GM21367 (cell line): Measurements from ENCODE around the gene TMEM145.

Source experiments
- ATAC-seq: cut with Tn5 transposase; IDR thresholded peaks from one replicate; pipeline ENCODE4 v1.9.1; 2021; ENCODE audit not compliant: unreplicated experiment

Gene TMEM145

DNA sequence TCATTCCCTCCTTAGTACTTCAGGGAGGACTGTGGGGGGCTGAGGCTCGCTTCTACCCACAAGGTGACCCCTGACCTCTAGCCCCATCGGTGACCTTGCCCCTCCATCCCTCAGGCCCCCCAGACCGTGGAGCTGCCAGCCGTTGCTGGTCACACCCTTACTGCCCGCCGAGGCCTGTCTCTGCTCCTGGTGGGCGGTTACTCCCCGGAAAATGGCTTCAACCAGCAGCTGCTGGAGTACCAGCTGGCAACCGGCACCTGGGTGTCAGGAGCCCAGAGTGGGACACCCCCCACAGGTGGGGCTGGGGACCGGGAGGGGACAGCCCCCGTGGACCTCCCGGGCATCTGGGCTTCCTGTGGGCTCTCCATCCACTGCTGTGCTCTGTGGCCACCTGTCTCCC, 44.2 kb downstream of the TMEM145 start:
- no peak for ATAC-seq

DNA sequence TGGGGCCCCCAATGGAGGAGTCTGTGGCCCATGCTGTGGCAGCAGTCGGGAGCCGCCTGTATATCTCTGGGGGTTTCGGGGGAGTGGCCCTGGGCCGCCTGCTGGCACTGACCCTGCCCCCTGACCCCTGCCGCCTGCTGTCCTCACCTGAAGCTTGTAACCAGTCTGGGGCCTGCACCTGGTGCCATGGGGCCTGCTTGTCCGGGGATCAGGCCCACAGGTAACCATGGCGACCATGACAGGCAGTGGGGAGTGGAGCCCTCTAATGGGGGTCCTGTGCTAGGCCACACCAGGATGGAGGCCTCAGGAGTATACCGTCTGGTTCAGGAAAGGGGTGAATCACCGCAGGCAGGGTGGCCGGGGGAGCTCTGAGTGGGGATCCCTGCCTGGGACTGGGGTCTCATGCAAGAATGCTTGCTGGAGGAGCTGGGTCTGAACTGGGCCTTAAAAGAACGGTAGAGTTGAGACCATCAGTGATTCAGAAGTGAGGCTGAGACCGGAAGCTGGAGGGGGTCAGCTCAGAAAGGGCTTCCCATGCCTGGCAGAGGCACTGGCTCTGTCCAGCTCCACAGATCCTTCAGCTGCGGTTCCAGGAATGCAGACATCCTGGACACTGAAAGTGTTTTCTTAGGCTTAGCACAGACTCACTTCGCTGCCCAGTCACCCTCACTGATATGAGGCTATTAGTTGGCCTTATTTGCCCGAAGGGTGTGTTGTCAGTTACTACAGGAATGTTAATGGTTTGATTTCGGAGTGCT, 47.9 kb downstream of the TMEM145 start:
- ATAC-seq = no peak

DNA sequence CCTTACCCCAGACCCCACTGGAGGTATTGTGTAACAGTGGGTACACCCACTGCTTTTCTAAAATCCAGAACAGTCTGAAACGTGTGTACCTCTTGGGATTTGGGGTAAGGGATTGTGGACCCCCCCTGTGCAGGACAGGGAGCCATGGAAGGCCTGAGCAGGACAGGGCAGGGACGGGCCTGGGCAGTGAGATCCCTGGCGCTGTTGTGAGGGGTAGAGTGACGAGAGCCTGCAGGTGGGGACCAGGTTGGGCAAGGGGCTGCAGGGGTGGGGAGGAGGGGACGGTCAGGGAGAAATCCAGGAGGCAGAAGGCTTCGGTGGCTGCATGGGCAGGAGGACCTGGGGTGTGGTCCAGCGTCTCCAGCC, 48.4 kb downstream of the TMEM145 start:
- no peak for ATAC-seq

DNA sequence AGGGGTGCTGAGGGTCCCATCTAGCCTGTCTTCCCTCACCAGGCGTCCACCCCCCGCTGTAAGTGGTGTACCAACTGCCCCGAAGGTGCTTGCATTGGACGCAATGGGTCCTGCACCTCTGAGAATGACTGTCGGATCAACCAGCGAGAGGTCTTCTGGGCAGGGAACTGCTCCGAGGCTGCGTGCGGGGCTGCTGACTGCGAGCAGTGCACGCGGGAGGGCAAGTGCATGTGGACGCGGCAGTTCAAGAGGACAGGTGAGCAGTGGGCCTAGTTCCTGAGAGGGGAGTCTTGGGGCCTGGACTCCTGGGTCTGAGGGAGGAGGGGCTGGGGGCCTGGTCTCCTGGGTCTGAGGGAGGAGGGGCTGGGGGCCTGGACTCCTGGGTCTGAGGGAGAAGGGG, 49.2 kb downstream of the TMEM145 start:
- ATAC-seq = no peak

DNA sequence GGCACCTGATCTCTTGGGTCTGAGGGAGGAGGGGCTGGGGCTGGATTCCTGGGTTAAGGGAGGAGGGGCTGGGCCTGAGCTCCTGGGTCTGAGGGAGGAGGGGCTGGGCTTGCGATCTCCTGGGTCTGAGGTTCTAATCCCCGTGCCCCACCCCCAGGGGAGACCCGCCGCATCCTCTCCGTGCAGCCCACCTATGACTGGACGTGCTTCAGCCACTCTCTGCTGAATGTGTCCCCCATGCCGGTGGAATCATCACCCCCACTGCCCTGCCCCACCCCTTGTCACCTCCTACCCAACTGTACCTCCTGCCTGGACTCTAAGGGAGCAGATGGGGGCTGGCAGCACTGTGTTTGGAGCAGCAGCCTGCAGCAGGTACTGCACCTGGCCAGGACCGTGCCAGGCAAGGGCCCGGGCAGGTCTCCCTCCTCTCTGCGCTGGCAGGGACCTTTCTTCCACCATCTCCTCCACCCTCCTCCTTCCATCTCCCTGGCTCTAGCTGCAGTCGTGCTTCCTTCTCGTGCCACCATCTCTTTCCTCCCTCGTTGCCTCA, 49.9 kb downstream of the TMEM145 start:
- no peak for ATAC-seq

DNA sequence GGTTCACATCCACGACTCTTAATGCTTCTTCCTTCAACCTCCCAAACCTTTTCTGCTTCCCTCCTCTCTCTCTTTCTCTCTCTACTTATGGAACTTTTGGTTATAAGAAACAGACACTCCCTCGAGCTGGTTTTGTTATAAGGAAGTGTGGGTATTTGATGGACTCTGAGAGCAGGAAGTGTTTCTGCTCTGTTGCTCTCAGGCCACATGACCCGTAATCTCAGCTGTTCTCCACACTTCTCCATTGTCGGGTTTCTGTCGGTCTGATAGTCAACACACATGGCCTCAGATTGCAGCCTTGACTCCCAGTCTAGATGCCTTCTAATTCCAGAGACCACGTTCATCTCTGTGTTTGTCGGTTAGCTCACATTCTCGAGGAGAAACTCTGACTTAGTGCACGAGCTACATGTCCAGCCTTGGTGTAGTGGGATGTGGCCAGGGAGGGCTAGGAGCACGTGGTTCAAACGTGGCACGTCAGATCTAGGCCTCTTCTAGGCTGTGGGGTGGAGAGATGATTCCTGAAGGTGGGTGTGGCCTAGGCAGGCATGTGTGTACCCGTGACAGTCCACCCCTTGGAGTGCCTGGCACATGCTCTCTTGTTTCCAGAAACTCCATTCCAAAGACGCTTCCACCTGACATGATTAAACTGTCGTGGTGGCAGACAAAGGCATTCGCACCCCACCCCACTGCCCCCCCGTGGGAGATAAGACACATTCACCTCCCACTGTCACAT, 50.7 kb downstream of the TMEM145 start:
- no peak for ATAC-seq

DNA sequence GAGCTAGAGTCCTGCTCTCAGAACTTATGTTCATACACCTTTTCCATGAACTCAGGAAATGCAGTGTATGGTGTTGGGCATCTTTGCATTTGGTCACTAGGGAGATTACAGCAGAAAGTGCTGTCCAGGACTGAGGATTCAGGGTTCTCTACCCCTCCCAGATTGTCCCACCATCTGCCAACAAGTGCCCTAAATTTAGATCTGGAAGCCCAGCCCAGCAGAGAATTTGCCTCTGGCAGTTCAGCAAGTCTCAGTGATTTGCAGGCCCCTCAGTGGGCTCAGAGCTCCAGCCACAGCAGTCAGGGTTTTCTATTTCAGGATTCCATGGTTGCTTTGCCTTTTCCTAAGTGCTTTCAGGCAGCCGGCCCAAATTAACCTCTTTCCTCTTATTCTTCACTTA, 53.6 kb downstream of the TMEM145 start:
- ATAC-seq = no peak

DNA sequence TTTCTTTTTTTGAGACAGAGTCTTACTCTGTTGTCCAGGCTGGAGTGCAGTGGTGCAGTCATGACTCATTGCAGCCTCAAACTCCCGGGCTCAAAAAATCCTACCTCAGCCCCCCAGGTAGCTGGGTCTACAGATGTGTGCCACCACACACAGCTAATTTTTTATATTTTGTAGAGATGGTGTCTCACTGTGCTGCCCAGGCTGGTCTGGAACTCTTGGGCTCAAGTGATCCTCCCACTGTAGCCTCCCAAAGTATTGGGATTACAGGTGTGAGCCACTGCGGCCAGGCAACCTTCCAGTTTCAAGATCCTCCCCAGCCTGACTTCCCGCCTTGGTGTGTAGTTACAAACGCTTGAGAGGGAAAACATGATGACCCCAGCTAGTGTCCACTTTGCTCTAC, 54.8 kb downstream of the TMEM145 start:
- ATAC-seq = no peak

DNA sequence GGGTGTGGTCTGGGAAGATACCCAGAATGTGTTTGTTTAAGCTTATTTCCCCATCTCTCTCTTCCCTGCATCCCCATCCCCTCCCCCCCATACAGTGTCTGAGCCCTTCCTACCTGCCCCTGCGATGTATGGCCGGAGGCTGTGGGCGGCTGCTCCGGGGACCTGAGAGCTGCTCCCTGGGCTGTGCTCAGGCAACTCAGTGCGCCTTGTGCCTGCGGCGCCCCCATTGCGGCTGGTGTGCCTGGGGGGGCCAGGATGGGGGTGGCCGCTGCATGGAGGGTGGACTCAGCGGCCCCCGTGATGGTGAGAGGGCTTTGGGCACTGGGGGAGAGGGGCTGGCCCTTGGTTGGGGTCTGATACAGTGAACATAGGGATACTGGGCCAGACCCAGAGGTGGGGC, 55.3 kb downstream of the TMEM145 start:
- ATAC-seq = no peak

DNA sequence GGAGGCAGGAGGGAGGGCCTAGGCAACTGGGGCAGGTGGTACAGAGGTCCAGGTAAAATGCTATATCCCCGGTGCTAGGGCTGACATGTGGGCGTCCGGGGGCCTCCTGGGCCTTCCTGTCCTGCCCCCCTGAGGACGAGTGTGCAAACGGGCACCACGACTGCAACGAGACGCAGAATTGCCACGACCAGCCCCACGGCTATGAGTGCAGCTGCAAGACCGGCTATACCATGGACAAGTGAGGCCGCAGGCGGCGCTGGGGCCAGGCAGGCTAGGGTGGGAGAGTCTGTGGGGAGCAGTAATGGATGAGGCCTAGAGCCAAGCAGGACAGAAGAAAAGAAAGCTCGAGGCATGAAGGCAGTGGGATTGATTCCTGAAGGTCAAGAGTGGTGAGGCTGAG, 55.7 kb downstream of the TMEM145 start:
- no peak for ATAC-seq

DNA sequence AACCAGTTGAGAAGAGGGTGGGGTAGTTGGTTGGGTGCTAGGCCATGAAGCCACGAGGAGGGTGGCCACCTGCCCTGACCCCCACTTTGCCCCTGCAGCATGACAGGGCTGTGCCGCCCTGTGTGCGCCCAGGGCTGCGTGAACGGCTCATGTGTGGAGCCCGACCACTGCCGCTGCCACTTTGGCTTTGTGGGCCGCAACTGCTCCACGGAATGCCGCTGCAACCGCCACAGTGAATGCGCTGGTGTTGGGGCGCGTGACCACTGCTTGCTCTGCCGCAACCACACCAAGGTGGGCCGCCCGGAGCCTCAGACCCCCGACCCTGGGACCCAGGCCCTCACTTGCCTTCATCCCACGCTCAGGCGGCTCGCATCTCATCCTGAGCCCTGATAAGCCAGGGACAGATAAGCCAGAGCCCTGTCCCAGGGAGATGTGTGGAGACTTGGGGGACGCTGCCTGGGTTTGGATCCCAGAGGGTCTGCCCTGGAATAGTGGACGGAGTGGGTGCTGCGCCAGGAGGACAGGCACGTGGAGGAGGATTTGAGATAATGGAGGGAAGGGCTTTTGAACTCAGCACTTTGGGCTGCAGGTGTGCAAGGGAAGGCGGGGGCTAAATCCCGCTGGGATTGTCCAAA, 56.4 kb downstream of the TMEM145 start:
- ATAC-seq = no peak

DNA sequence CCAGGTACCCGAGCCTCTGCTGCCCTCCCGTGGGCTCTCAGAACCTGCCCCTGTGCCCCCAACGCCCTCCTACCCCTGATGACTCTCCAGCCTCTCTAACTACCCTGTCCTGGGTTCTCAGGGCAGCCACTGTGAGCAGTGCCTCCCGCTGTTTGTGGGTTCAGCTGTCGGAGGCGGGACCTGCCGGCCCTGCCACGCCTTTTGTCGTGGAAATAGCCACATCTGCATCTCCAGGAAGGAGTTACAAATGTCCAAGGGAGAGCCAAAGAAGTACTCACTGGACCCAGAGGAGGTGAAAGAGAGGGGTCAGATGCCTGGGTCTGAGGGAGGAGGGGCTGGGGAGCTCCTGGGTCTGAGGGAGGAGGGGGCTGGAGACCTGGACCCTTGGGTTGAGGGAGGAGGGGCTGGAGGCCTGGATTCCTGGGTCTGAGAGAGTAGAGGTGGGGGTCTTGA, 57.0 kb downstream of the TMEM145 start:
- no peak for ATAC-seq

DNA sequence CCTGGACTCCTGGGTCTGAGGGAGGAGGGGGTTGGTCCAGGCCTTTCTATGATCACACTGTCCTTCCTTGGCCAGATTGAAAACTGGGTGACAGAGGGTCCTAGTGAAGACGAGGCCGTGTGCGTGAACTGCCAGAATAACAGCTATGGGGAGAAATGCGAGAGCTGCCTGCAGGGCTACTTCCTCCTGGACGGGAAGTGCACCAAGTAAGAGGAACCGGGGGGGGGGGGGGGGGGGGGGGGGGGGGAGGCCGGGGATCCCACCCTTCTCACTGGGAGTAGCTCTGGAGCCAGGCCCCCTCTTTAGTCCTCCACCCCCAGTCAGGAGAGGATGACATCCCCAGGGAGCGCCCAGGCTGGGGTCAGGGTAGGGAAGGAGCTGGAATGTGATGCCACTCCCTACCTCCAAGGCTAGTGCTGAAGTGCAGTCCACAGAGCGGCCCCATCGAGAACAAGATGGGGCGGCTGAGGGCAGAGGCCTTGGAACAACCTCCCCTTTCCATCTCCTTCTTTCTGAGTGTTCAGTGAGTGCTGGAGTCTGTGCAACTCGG, 57.6 kb downstream of the TMEM145 start:
- no peak for ATAC-seq
